Fibroblast of upper back skin (primary cell): Measurements from ENCODE around the gene RPRML.
"Not testable (repeated sequence)": the region's sequence is repeated elsewhere in the genome, so short reads cannot be mapped to it uniquely, and the experiment has no call there.

Experiments
- DNase-seq: peaks from one replicate; pipeline ENCODE4 v3.0.0-alpha.2; 2013

The RPRML gene

GRCh38 chr17:46979147-46979863 lies at the start of gene RPRML:
Gene RPRML (minus strand): TSS chr17:46979253. CDS start chr17:46979007, 246 bp downstream.
- no peak for DNase-seq

- not testable (repeated sequence) for DNase-seq
These were observed 37.9 kb upstream of the RPRML start for GRCh38 chr17:47016966-47017365.

GRCh38 chr17:47013341-47013740 lies 34.3 kb upstream of the RPRML start:
- DNase-seq, result peak; percentile 81

GRCh38 chr17:47012457-47012856 lies 33.4 kb upstream of the RPRML start:
- no peak for DNase-seq

- DNase-seq, result no peak
These were observed 30.9 kb upstream of the RPRML start for GRCh38 chr17:47009759-47010594.

GRCh38 chr17:47004906-47005305 lies 25.9 kb upstream of the RPRML start:
- no peak for DNase-seq

GRCh38 chr17:47003864-47004263 lies 24.8 kb upstream of the RPRML start:
- not testable (repeated sequence) for DNase-seq

GRCh38 chr17:46995841-46996571 lies 17.0 kb upstream of the RPRML start:
- DNase-seq, result peak; percentile 52

- DNase-seq, result no peak
These were observed 15.9 kb upstream of the RPRML start for GRCh38 chr17:46994993-46995392.

- DNase-seq, result no peak
These were observed 12.6 kb upstream of the RPRML start for GRCh38 chr17:46991617-46992016.

GRCh38 chr17:46989637-46990431 lies 10.8 kb upstream of the RPRML start:
- no peak for DNase-seq

GRCh38 chr17:46987927-46988326 lies 8.9 kb upstream of the RPRML start:
- DNase-seq, result not testable (repeated sequence)

- no peak for DNase-seq
These were observed 7.3 kb upstream of the RPRML start for GRCh38 chr17:46986366-46986765.

- DNase-seq, result no peak
These were observed 5.8 kb upstream of the RPRML start for GRCh38 chr17:46984892-46985291.

- DNase-seq, result no peak
These were observed 5.3 kb upstream of the RPRML start for GRCh38 chr17:46984341-46984740.

GRCh38 chr17:46983782-46984181 lies 4.7 kb upstream of the RPRML start:
- DNase-seq, result no peak

- no peak for DNase-seq
These were observed 3.5 kb upstream of the RPRML start for GRCh38 chr17:46982577-46982976.

- DNase-seq, result no peak
These were observed 435 bp downstream of the RPRML start for GRCh38 chr17:46978489-46979146.

GRCh38 chr17:46977750-46978488 lies 1.1 kb downstream of the RPRML start:
- DNase-seq, result no peak

GRCh38 chr17:46977348-46977747 lies 1.7 kb downstream of the RPRML start:
- DNase-seq, result peak; percentile 30

- DNase-seq, result no peak
These were observed 2.3 kb downstream of the RPRML start for GRCh38 chr17:46976626-46977270.
